Brain microvascular endothelial cell (primary cell): ENCODE results near the gene UBALD2.

Source experiments
- DNase-seq: peaks from one replicate; pipeline ENCODE4 v3.0.0-alpha.2; 2020
- H3K27ac ChIP-seq: fragments of 250-450 bp; sonication (Bioruptor Pico); 2 replicates; pipeline ENCODE4 v1.5.1; 2020; ENCODE audit warnings: mild to moderate bottlenecking, moderate library complexity
- H3K27me3 ChIP-seq: fragments of 250-450 bp; sonication (Bioruptor Pico); replicated peaks from 2 replicates; pipeline ENCODE4 v1.5.1; 2020; ENCODE audit warnings: mild to moderate bottlenecking
- H3K36me3 ChIP-seq: fragments of 250-450 bp; sonication (Bioruptor Pico); replicated peaks from 2 replicates; pipeline ENCODE4 v1.5.1; 2020; ENCODE audit warnings: mild to moderate bottlenecking
- H3K4me3 ChIP-seq: 2 replicates; pipeline ENCODE4 v1.5.1; 2011; ENCODE audit warnings: low read depth, mild to moderate bottlenecking, control low read depth, low read length, moderate library complexity
- CTCF ChIP-seq: IDR thresholded peaks from 2 replicates; pipeline ENCODE4 v1.5.1; 2011; ENCODE audit warnings: low read depth, mild to moderate bottlenecking, moderate library complexity, low read length, control low read depth, inconsistent platforms; ENCODE audit errors: missing control alignments
- in situ Hi-C: cut with HindIII; loops from 2 replicates; pipeline ENCODE4 v1.10.0; 2017; ENCODE audit warnings: low sequenced_read_pairs, low pct_ligation_motif_present

The UBALD2 gene

GRCh38 chr17:76232342-76232741 is 32.8 kb upstream of the UBALD2 start:
- no peak overlapping the region for H3K27ac ChIP-seq
- H3K36me3 ChIP-seq, result no peaks in the 10 kb centered on the region
- H3K4me3 ChIP-seq, result no peak overlapping the region
- in situ Hi-C loops, result no loop called here
- peaks cover 5% of the 10 kb centered on the region for H3K27me3 ChIP-seq
- DNase-seq, result no peak
- no peak for TF ChIP-seq CTCF

GRCh38 chr17:76233588-76234353 is 31.4 kb upstream of the UBALD2 start:
- no peak for DNase-seq
- Histone ChIP-seq H3K36me3 (no peaks in the 10 kb centered on the region), H3K27ac (no peak overlapping the region), H3K27me3 (peaks cover 9% of the 10 kb centered on the region), H3K4me3 (no peak overlapping the region)
- in situ Hi-C loops, result no loop called here
- no peak for TF ChIP-seq CTCF

- no peak for DNase-seq
- in situ Hi-C loops, result no loop called here
- TF ChIP-seq CTCF, result no peak
- Histone ChIP-seq H3K4me3 (no peak overlapping the region), H3K27ac (no peak overlapping the region), H3K27me3 (peaks cover 14% of the 10 kb centered on the region), H3K36me3 (no peaks in the 10 kb centered on the region)
Observed at GRCh38 chr17:76234354-76234679, 30.8 kb upstream of the UBALD2 start.

GRCh38 chr17:76235883-76236282 is 29.3 kb upstream of the UBALD2 start:
- no peak for DNase-seq
- in situ Hi-C loops, result no loop called here
- Histone ChIP-seq H3K27me3 (peaks cover 17% of the 10 kb centered on the region), H3K36me3 (no peaks in the 10 kb centered on the region), H3K4me3 (no peak overlapping the region), H3K27ac (no peak overlapping the region)
- TF ChIP-seq CTCF, result no peak

- no peaks in the 10 kb centered on the region for H3K36me3 ChIP-seq
- H3K27ac ChIP-seq, result no peak overlapping the region
- DNase-seq, result no peak
- H3K27me3 ChIP-seq, result peaks cover 17% of the 10 kb centered on the region
- TF ChIP-seq CTCF, result no peak
- in situ Hi-C loops, result no loop called here
- H3K4me3 ChIP-seq, result no peak overlapping the region
Observed at GRCh38 chr17:76236603-76237002, 28.5 kb upstream of the UBALD2 start.

- TF ChIP-seq CTCF, result no peak
- no peak overlapping the region for H3K27ac ChIP-seq
- no peaks in the 10 kb centered on the region for H3K36me3 ChIP-seq
- no peak overlapping the region for H3K4me3 ChIP-seq
- in situ Hi-C loops, result no loop called here
- peaks cover 17% of the 10 kb centered on the region for H3K27me3 ChIP-seq
- DNase-seq, result no peak
Observed at GRCh38 chr17:76237859-76238313, 27.3 kb upstream of the UBALD2 start.
